Mammary epithelial cell (primary cell): ENCODE results near the gene ZNF778.

Experiments used
- EZH2 ChIP-seq: IDR thresholded peaks from 2 replicates; pipeline ENCODE4 v1.6.1; 2012; ENCODE audit warnings: low read length, inconsistent platforms, borderline replicate concordance
- TF ChIP-seq, protein P1 (sequence below), 2 donors: IDR thresholded peaks in 1 of 2; conservative IDR thresholded peaks in 1 of 2; 2 replicates each; pipeline ENCODE4 v1.5.1; 2011 to 2012; ENCODE audit warnings: inconsistent platforms in 2 of 2, low read length in 2 of 2, mild to moderate bottlenecking in 2 of 2, control low read depth in 1 of 2, low read depth in 1 of 2; ENCODE audit not compliant: insufficient read depth in 1 of 2; ENCODE audit errors: extremely low read depth in 1 of 2

DNA sequence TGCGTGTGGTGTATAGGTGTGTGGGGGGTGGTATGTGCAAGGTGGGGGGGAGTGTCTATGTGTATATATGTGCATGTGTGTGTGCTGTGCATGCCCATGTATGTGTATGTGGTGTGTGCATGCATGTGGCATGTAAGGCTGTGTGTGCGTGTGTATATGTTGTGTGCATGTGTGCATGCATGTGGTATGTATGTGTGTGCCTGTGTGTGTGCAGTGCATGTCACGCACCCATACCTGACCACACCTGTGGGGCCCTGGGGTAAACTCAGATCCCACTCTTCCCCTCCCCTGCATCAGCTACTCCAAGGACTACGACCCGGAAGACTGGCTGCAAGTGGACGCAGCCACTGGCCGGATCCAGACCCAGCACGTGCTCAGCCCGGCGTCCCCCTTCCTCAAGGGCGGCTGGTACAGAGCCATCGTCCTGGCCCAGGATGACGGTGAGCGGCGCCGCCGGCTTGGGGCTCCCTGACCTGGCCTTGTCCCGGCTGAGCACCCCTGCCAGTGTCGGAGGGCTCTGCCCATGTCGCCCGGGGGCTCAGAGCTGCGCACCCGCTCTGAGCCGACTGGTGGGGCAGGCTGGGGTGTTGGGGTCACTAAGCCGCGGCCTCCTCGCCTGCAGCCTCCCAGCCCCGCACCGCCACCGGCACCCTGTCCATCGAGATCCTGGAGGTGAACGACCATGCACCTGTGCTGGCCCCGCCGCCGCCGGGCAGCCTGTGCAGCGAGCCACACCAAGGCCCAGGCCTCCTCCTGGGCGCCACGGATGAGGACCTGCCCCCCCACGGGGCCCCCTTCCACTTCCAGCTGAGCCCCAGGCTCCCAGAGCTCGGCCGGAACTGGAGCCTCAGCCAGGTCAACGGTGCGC lies 26.2 kb upstream of the ZNF778 start:
- TF ChIP-seq, protein P1, sequence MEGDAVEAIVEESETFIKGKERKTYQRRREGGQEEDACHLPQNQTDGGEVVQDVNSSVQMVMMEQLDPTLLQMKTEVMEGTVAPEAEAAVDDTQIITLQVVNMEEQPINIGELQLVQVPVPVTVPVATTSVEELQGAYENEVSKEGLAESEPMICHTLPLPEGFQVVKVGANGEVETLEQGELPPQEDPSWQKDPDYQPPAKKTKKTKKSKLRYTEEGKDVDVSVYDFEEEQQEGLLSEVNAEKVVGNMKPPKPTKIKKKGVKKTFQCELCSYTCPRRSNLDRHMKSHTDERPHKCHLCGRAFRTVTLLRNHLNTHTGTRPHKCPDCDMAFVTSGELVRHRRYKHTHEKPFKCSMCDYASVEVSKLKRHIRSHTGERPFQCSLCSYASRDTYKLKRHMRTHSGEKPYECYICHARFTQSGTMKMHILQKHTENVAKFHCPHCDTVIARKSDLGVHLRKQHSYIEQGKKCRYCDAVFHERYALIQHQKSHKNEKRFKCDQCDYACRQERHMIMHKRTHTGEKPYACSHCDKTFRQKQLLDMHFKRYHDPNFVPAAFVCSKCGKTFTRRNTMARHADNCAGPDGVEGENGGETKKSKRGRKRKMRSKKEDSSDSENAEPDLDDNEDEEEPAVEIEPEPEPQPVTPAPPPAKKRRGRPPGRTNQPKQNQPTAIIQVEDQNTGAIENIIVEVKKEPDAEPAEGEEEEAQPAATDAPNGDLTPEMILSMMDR (conservative IDR thresholded peaks at IDR 0.05 in 1 of 2, IDR thresholded peaks at IDR 0.05 in 1 of 2; ENCODE audit: extremely low read depth in 1 of 2, insufficient read depth in 1 of 2, low read depth in 1 of 2, low read length in 2 of 2), result no peak
- no peak for TF ChIP-seq EZH2
